Sigmoid colon (tissue), 4 donors: ENCODE data around the gene PKP1.

Experiments used
- CTCF ChIP-seq, 4 experiments: fragments of 450-650 bp in 3 of 4; fragments of 200-600 bp in 1 of 4; IDR thresholded peaks; one replicate each; pipeline ENCODE4 v1.5.1; 2016 to 2019; ENCODE audit warnings: antibody characterized with exemption in 4 of 4, mild to moderate bottlenecking in 3 of 4, moderate library complexity in 2 of 4
- EP300 ChIP-seq, 4 donors: sonication (generic); formaldehyde crosslinking; IDR thresholded peaks; one replicate each; pipeline ENCODE4 v1.6.1; 2017; ENCODE audit warnings: antibody characterized with exemption in 4 of 4
- POLR2A ChIP-seq, 2 donors: fragments of 450-650 bp; IDR thresholded peaks; one replicate each; pipeline ENCODE4 v1.6.1; 2016; ENCODE audit warnings: antibody characterized with exemption in 2 of 2, mild to moderate bottlenecking in 2 of 2, moderate library complexity in 2 of 2

GRCh38 chr1:201375169-201375568 is 91.9 kb downstream of the PKP1 start:
- TF ChIP-seq CTCF (IDR thresholded peaks at IDR 0.05) (no peak), POLR2A (IDR thresholded peaks at IDR 0.05) (no peak), EP300 (IDR thresholded peaks at IDR 0.05) (no peak)
